PC-3 (cell line): ENCODE measurements around the gene TH. TPM values are rescaled to one million over a fixed set of nuclear protein-coding genes. Genes with fewer than 3 reads are reported as not detected.

ENCODE experiments used
- ATAC-seq: fragments of 200-7000 bp; cut with Tn5 transposase; 2 replicates; pipeline ENCODE4 v1.9.1; 2020; ENCODE audit warnings: mild to moderate bottlenecking, moderate library complexity
- BruUV-seq: library from RNA; stranded (reverse); fragments of 400-500 nt; replicated peaks from 2 replicates; lab custom pipeline; 2021; lab: Mats Ljungman, UMichigan
- CTCF ChIA-PET: fragments of 300-600 bp; sonication (Branson Sonifier 250); formaldehyde crosslinking; loops from one replicate; lab custom pipeline; 2022; ENCODE audit warnings: antibody characterized with exemption; lab: Charles Lee
- POLR2A ChIA-PET: fragments of 300-600 bp; sonication (Branson Sonifier 250); formaldehyde crosslinking; loops from one replicate; lab custom pipeline; 2022; ENCODE audit warnings: antibody characterized with exemption; ENCODE audit not compliant: unreplicated experiment; lab: Charles Lee
- DNase-seq: peaks from one replicate; pipeline ENCODE4 v3.0.0-alpha.2; 2015
- H2AFZ ChIP-seq: fragments of 300-600 bp; sonication (generic); 2 replicates; pipeline ENCODE4 v1.6.0; 2016; ENCODE audit warnings: antibody characterized with exemption, low read length
- H3F3A ChIP-seq: fragments of 300-600 bp; sonication (generic); one replicate; pipeline ENCODE4 v1.6.0; 2017; ENCODE audit warnings: antibody characterized with exemption, low read length, control low read depth, mild to moderate bottlenecking; ENCODE audit not compliant: unreplicated experiment
- H3K27ac ChIP-seq: fragments of 300-600 bp; sonication (generic); 2 replicates; pipeline ENCODE4 v1.5.1; 2016; ENCODE audit warnings: mild to moderate bottlenecking, low read length
- H3K27me3 ChIP-seq: fragments of 300-600 bp; sonication (generic); 2 replicates; pipeline ENCODE4 v1.6.1; 2016; ENCODE audit warnings: low read length, mixed read lengths
- H3K36me3 ChIP-seq: fragments of 300-600 bp; sonication (generic); 2 replicates; pipeline ENCODE4 v1.6.1; 2016; ENCODE audit warnings: low read depth, mixed run types, low read length, mixed read lengths
- H3K4me1 ChIP-seq: fragments of 300-600 bp; sonication (generic); 2 replicates; pipeline ENCODE4 v1.5.1; 2016; ENCODE audit warnings: low read length; ENCODE audit not compliant: insufficient read depth
- H3K4me2 ChIP-seq: fragments of 300-600 bp; sonication (generic); 2 replicates; pipeline ENCODE4 v1.6.0; 2016; ENCODE audit warnings: low read length
- H3K4me3 ChIP-seq: fragments of 300-600 bp; sonication (generic); 2 replicates; pipeline ENCODE4 v1.5.1; 2016; ENCODE audit warnings: mild to moderate bottlenecking, low read length, mixed read lengths
- H3K79me2 ChIP-seq: fragments of 300-600 bp; sonication (generic); 2 replicates; pipeline ENCODE4 v1.6.1; 2017; ENCODE audit warnings: low read length, mixed read lengths
- H3K9ac ChIP-seq: fragments of 300-600 bp; sonication (generic); 2 replicates; pipeline ENCODE4 v1.6.0; 2016; ENCODE audit warnings: mild to moderate bottlenecking, low read length
- H3K9me2 ChIP-seq: fragments of 300-600 bp; sonication (generic); replicated peaks from 2 replicates; pipeline ENCODE4 v1.6.1; 2016; ENCODE audit warnings: mixed run types, low read length, mixed read lengths
- H3K9me3 ChIP-seq: fragments of 300-600 bp; sonication (generic); 2 replicates; pipeline ENCODE4 v1.6.1; 2016; ENCODE audit warnings: low read length, mixed read lengths
- H4K20me1 ChIP-seq: fragments of 300-600 bp; sonication (generic); 2 replicates; pipeline ENCODE4 v1.6.1; 2016; ENCODE audit warnings: low read length, mixed read lengths
- CTCF ChIP-seq: fragments of 300-600 bp; sonication (generic); conservative IDR thresholded peaks from 2 replicates; pipeline ENCODE4 v1.5.1; 2017; ENCODE audit warnings: antibody characterized with exemption, low read depth, mild to moderate bottlenecking, low read length
- EZH2 ChIP-seq: fragments of 300-600 bp; sonication (generic); IDR thresholded peaks from one replicate; pipeline ENCODE4 v1.6.1; 2017; ENCODE audit warnings: antibody characterized with exemption, mild to moderate bottlenecking, low read length; ENCODE audit not compliant: unreplicated experiment
- EZH2phosphoT487 ChIP-seq: fragments of 300-600 bp; sonication (generic); IDR thresholded peaks from 2 replicates; pipeline ENCODE4 v1.6.1; 2018; ENCODE audit warnings: mild to moderate bottlenecking, antibody characterized with exemption, low read length, borderline replicate concordance
- intact Hi-C: fragments of 100-400 bp; cut with micrococcal nuclease; formaldehyde crosslinking; loops from 2 replicates; pipeline ENCODE4 v1.9.0; 2023
- total RNA-seq: library from RNA; depleted of rRNA; stranded (reverse); fragments of >200 nt; gene quantifications from 2 replicates; pipeline ENCODE4 v1.2.3, GENCODE V29; 2014

The TH gene
- total RNA-seq, 1 experiment from 2014 or later, result 8.3 TPM

GRCh38 chr11:2196970-2197770, 25.6 kb upstream of the TH start:
- Histone ChIP-seq H3K9me3 (no peaks in the 10 kb centered on the region), H2AFZ (no peak overlapping the region), H3K27ac (no peak overlapping the region), H3K79me2 (no peaks in the 10 kb centered on the region), H3K4me2 (no peak overlapping the region), H3F3A (no peaks in the 10 kb centered on the region), H3K4me1 (peaks cover 11% of the 10 kb centered on the region), H4K20me1 (no peaks in the 10 kb centered on the region), H3K9me2 (no peaks in the 10 kb centered on the region), H3K9ac (no peak overlapping the region), H3K27me3 (no peaks in the 10 kb centered on the region), H3K36me3 (no peaks in the 10 kb centered on the region), H3K4me3 (no peak overlapping the region)
- DNase-seq, result peak; percentile 78
- TF ChIP-seq CTCF (peak; percentile 90), EZH2 (no peak)
- ChIA-PET POLR2A (no interaction called here), CTCF (no interaction called here)
- intact Hi-C loops, result loop anchor here (1.0 kb wide), 1 partner anchor 102 kb away; no protein-coding TSS in a partner anchor
- no TSS peak for BruUV-seq
- peak; percentile 82 for ATAC-seq

- Histone ChIP-seq H3F3A (no peaks in the 10 kb centered on the region), H2AFZ (no peak overlapping the region), H4K20me1 (no peaks in the 10 kb centered on the region), H3K4me1 (peaks cover 4% of the 10 kb centered on the region; the same call in 1 of the 2 replicates), H3K79me2 (no peaks in the 10 kb centered on the region), H3K27ac (no peak overlapping the region), H3K36me3 (no peaks in the 10 kb centered on the region), H3K9me2 (no peaks in the 10 kb centered on the region), H3K9me3 (no peaks in the 10 kb centered on the region), H3K4me3 (no peak overlapping the region), H3K9ac (no peak overlapping the region), H3K27me3 (no peaks in the 10 kb centered on the region), H3K4me2 (no peak overlapping the region)
- intact Hi-C loops, result loop anchor here (1.0 kb wide), 1 partner anchor 29 kb away; no protein-coding TSS in a partner anchor
- BruUV-seq, result no TSS peak
- ChIA-PET CTCF (no interaction called here), POLR2A (no interaction called here)
- TF ChIP-seq EZH2phosphoT487, result no peak
- no peak for TF ChIP-seq CTCF
- no peak for TF ChIP-seq EZH2
- DNase-seq, result no peak
- ATAC-seq, result no peak
Observed at GRCh38 chr11:2195756-2196088, 24.1 kb upstream of the TH start.
